Fibroblast of mammary gland (primary cell): ENCODE results near the gene FKBP15.
A peak's percentile ranks its signal among the peaks of the same experiment; 100 is the strongest.

Experiments
- DNase-seq: peaks from one replicate; pipeline ENCODE4 v3.0.0-alpha.2; 2010; ENCODE audit warnings: low read depth
- H3K4me3 ChIP-seq: 2 replicates; pipeline ENCODE4 v1.5.1; 2011; ENCODE audit warnings: low read depth, mild to moderate bottlenecking, low read length, moderate library complexity; ENCODE audit not compliant: control insufficient read depth
- TF ChIP-seq, protein P1 (sequence below): conservative IDR thresholded peaks from 2 replicates; pipeline ENCODE4 v1.5.1; 2011; ENCODE audit warnings: low read depth, low read length, inconsistent platforms; ENCODE audit not compliant: control insufficient read depth, insufficient read depth

The FKBP15 gene

DNA sequence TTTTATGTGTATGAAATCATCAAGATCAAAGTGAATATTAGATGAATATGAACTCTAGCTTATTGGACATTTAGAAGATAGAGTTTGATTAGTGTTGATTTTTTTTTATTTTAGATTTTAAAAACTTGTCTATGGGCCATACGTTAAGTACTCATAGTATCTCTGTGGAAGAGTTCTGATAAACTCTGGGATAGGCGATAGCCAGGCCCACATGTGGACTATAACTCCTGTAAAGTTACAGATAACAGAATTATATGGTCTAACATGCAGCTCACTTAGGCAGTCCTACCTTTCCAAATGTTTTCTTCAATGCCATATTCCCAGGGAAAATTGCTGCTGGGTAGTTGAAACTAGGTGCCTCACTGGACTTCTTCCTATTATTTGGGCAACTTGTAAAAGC is 10.6 kb upstream of the FKBP15 start:
- no peak for DNase-seq
- TF ChIP-seq, protein P1, sequence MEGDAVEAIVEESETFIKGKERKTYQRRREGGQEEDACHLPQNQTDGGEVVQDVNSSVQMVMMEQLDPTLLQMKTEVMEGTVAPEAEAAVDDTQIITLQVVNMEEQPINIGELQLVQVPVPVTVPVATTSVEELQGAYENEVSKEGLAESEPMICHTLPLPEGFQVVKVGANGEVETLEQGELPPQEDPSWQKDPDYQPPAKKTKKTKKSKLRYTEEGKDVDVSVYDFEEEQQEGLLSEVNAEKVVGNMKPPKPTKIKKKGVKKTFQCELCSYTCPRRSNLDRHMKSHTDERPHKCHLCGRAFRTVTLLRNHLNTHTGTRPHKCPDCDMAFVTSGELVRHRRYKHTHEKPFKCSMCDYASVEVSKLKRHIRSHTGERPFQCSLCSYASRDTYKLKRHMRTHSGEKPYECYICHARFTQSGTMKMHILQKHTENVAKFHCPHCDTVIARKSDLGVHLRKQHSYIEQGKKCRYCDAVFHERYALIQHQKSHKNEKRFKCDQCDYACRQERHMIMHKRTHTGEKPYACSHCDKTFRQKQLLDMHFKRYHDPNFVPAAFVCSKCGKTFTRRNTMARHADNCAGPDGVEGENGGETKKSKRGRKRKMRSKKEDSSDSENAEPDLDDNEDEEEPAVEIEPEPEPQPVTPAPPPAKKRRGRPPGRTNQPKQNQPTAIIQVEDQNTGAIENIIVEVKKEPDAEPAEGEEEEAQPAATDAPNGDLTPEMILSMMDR: no peak
- H3K4me3 ChIP-seq: no peak overlapping the region

DNA sequence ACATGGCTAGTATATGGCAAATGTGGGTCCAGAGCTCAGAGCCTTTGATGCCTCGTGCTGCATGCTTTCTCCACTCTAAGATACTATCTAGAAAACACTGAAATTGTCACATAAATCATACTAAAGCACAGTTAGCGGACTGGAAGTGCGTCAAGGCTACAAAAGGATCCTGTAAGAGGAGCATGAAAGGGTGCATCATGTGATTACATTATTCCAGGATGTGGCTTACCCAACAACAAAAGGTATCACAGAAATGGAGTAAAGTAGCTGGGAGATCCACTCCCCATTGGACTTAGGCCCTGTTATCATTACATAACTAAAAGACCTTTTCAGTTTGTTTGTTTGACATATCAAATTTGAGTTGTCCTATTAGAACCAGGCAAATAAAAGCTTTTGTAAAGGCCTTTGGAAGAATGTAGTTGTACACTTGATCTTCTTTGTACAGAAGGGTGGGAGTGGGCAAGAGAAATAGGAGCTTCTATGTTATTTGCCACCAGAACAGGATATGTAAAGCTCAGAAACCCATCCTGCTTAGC is 7.1 kb upstream of the FKBP15 start:
- TF ChIP-seq, protein P1: no peak
- H3K4me3 ChIP-seq: no peak overlapping the region
- DNase-seq: no peak

DNA sequence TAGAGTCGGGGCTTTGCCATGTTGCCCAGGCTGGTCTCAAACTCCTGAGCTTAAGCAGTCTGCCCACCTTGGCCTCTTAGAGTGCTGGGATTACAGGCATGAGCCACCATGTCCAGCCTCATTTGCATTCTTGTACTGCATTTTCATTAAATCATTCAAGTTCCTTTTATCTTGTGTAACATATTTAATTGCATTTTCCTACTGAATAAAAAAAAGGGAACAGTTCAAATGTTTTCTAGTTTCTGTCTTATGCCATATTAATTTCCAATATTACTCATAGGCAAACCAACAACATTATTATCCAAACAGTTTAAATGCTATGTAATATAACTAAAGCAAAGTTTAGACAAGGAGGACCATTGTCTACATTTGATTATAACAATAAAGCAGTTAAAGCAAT is 6.4 kb upstream of the FKBP15 start:
- no peak for DNase-seq
- TF ChIP-seq, protein P1: no peak
- H3K4me3 ChIP-seq: no peak overlapping the region

DNA sequence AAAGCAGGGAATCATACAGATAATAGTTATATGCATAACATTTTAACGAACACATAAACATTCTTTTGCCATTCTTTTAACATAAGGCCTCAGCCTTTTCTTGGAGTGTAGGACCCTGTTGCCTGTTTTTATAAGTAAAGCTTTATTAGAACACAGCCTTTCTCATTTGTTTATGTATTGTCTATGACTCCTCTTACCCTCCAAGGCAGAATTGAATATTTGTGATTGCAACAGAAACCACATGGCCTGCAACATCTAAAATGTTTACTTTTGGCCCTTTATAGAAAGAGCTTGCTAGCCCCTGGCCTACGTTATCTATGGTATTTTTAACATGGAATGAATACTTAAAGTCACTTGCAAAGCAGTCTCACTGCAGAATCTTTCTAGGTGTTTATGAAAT is 2.9 kb upstream of the FKBP15 start:
- TF ChIP-seq, protein P1: no peak
- DNase-seq: peak; percentile 67
- no peak overlapping the region for H3K4me3 ChIP-seq

DNA sequence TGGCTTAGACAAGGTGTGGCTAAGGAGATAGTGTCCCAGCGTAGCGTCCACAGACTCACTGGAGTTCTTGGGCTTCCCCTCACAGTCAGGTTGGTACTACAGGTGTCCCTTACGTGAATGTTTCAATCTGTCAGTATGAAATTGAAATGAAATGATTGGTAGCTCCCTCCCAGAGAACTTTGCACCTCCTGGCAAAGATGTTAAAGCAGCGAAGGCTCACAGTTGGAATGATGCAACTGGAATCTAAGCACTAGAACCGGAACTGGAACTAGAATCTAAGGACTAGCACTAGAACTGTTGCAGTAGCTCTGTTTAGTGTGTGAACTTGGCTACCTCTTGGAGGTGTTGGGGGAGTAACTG is 1.4 kb upstream of the FKBP15 start:
- peak overlapping the region; percentile 80 for H3K4me3 ChIP-seq
- peak; percentile 40 for DNase-seq
- TF ChIP-seq, protein P1: no peak

DNA sequence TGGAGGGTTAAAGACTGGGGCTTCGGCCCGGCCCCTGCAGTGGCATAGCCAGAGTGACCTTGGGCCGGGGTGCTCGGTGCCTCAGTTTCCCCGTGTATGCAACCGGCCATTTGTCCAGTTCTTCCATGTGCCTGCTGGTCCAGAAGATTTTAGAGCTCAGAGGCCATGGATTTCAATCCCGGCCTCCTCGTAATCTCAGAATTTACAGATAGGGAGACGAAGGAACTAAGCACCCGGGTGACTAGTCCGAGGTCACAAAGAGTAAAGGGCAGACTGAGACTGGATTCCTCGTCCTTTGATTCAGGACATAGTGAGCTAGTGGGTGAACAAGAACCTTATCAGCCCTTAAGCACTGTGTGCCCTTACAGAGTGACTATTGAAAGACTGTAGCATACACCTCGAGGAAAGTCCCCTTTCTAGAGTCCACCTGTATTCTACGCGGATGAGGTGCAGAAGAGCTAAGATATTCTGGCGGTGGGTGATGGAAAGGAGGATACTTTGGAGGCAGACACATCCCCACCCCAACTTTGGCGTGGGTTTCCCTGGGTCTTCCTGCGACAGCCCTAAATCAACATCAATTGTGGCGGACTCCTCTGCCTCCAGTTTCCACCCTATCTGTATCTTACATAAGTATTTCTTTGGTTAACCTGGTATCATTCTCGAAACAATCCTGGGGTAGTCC is 864 bp upstream of the FKBP15 start:
- DNase-seq: no peak
- peak overlapping the region; percentile 80 for H3K4me3 ChIP-seq
- TF ChIP-seq, protein P1: no peak

DNA sequence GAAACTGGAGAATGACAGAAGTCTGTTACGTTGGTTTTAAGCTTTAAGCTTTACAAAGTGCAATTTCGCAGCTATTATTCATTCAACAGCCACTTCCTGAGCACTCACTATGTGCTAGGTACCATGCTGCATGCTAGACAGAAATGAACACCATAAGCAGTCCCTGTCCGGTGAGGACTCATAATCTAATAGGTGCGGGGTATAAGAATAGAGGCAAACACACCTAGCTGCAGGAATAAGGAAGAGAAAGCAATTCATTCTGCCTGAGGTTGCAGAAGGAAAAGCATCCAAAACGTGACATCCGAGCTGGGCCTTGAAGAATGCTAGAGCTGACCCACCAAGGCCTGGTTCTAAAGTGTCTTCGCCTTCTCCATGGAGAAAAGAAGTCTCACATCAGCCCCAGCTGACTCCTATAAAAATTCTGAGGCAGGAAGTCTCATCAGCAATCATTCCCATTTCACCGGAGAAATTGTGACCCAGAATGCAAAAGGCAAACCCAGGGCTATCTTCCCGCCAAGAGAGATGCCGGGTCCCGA is 542 bp downstream of the FKBP15 start:
- DNase-seq: no peak
- TF ChIP-seq, protein P1: no peak
- H3K4me3 ChIP-seq: peak overlapping the region; percentile 81
